ENCODE data around the gene RXFP2.

The RXFP2 gene

GRCh38 chr13:31827707-31828106 is 88.4 kb downstream of the RXFP2 start:
- FAIRE-seq: no peak

GRCh38 chr13:31835932-31836331 is 96.6 kb downstream of the RXFP2 start:
- no peak for FAIRE-seq

- no peak for FAIRE-seq
Observed at GRCh38 chr13:31843044-31843443, 103.7 kb downstream of the RXFP2 start.

GRCh38 chr13:31846182-31846938 is 107.0 kb downstream of the RXFP2 start:
- FAIRE-seq: no peak

GRCh38 chr13:31846961-31847752 is 107.8 kb downstream of the RXFP2 start:
- FAIRE-seq: no peak

- FAIRE-seq: no peak
Observed at GRCh38 chr13:31848621-31849020, 109.3 kb downstream of the RXFP2 start.

GRCh38 chr13:31849206-31849605 is 109.9 kb downstream of the RXFP2 start:
- FAIRE-seq: no peak

GRCh38 chr13:31850041-31850555 is 110.8 kb downstream of the RXFP2 start:
- no peak for FAIRE-seq

- no peak for FAIRE-seq
Observed at GRCh38 chr13:31851216-31851615, 111.9 kb downstream of the RXFP2 start.
